Cardiac muscle cell (in vitro differentiated cells and primary cell): Measurements from ENCODE around the gene UBE2K. TPM values are rescaled to one million over a fixed set of nuclear protein-coding genes. Genes with fewer than 3 reads are reported as not detected.
"Not testable (repeated sequence)": the region's sequence is repeated elsewhere in the genome, so short reads cannot be mapped to it uniquely, and the experiment has no call there.

Source experiments
- DNase-seq, 2 donors: peaks; one replicate each; pipeline versions ENCODE4 v3.0.0 to v3.0.0-alpha.2; 2010 to 2017; ENCODE audit warnings: low read depth in 1 of 2, low spot score in 1 of 2
- H3K27ac ChIP-seq: fragments of 200-600 bp; sonication (generic); 2 replicates; pipeline ENCODE4 v1.5.1; 2016
- H3K27me3 ChIP-seq: fragments of 200-600 bp; sonication (generic); 2 replicates; pipeline ENCODE4 v1.6.0; 2016; ENCODE audit warnings: control low read depth
- H3K36me3 ChIP-seq: fragments of 200-600 bp; sonication (generic); 2 replicates; pipeline ENCODE4 v1.5.1; 2016; ENCODE audit warnings: control low read depth
- H3K4me1 ChIP-seq: fragments of 200-600 bp; sonication (generic); 2 replicates; pipeline ENCODE4 v1.8.1; 2017; ENCODE audit warnings: low read depth, mild to moderate bottlenecking, mixed run types
- H3K4me3 ChIP-seq: fragments of 200-600 bp; sonication (generic); 2 replicates; pipeline ENCODE4 v1.5.1; 2016; ENCODE audit warnings: mild to moderate bottlenecking
- H3K9me3 ChIP-seq: fragments of 200-600 bp; sonication (generic); 2 replicates; pipeline ENCODE4 v1.5.1; 2017; ENCODE audit warnings: low read depth, mild to moderate bottlenecking, control low read depth
- CTCF ChIP-seq: IDR thresholded peaks from 2 replicates; pipeline ENCODE4 v1.5.1; 2012; ENCODE audit warnings: low read depth, mild to moderate bottlenecking, low read length
- polyA plus RNA-seq: library from polyadenylated mRNA; unstranded; fragments of >200 nt; fragmentation: Nextera tagmentation; extraction: Ambion mirVana; gene quantifications from 2 replicates; pipeline ENCODE4 v1.2.1, GENCODE V29; 2016
- total RNA-seq: library from RNA; depleted of rRNA; stranded (reverse); fragments of >200 nt; gene quantifications from 2 replicates; pipeline ENCODE4 v1.2.3, GENCODE V29; 2016

UBE2K gene
- total and polyA plus RNA-seq, 2 experiments from 2014 or later: 52.0 to 52.5 TPM

GRCh38 chr4:39660757-39661156, 37.2 kb upstream of the UBE2K start:
- Histone ChIP-seq H3K36me3 (no peaks in the 10 kb centered on the region), H3K9me3 (no peaks in the 10 kb centered on the region), H3K4me3 (no peak overlapping the region), H3K27ac (no peak overlapping the region), H3K27me3 (no peaks in the 10 kb centered on the region), H3K4me1 (no peaks in the 10 kb centered on the region)
- no peak for DNase-seq
- TF ChIP-seq CTCF: no peak

DNA sequence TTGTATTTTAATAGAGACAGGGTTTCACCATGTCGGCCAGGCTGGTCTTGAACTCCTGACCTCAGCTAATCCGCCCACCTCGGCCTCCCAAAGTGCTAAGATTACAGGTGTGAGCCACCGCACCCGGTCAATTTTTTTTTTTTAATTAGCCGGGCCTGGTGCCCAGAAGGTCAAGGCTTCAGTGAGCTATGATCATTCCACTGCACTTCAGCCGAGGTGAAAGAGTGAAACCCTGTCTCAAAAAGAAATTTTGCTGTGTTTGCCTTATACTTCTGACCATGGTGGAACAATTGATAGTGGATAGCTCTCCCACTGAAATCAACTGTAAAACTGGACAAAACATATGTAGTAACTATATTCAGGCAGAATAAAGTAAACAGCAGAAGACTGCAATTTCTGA, 35.3 kb upstream of the UBE2K start:
- H3K36me3 ChIP-seq: no peaks in the 10 kb centered on the region
- TF ChIP-seq CTCF: no peak
- H3K27me3 ChIP-seq: no peaks in the 10 kb centered on the region
- no peaks in the 10 kb centered on the region for H3K9me3 ChIP-seq
- DNase-seq: no peak
- no peak overlapping the region for H3K4me3 ChIP-seq
- no peaks in the 10 kb centered on the region for H3K4me1 ChIP-seq
- H3K27ac ChIP-seq: no peak overlapping the region

- Histone ChIP-seq H3K27me3 (no peaks in the 10 kb centered on the region), H3K27ac (no peak overlapping the region), H3K9me3 (no peaks in the 10 kb centered on the region), H3K4me3 (no peak overlapping the region), H3K36me3 (no peaks in the 10 kb centered on the region), H3K4me1 (no peaks in the 10 kb centered on the region)
- no peak for TF ChIP-seq CTCF
- DNase-seq: peak in 1 of 2 donors; percentile 21
Measured at GRCh38 chr4:39664828-39665731, 32.9 kb upstream of the UBE2K start.

GRCh38 chr4:39667706-39668105, 30.2 kb upstream of the UBE2K start:
- Histone ChIP-seq H3K4me1 (no peaks in the 10 kb centered on the region), H3K36me3 (no peaks in the 10 kb centered on the region), H3K27me3 (no peaks in the 10 kb centered on the region), H3K4me3 (no peak overlapping the region), H3K9me3 (no peaks in the 10 kb centered on the region), H3K27ac (no peak overlapping the region)
- DNase-seq: no peak
- no peak for TF ChIP-seq CTCF

DNA sequence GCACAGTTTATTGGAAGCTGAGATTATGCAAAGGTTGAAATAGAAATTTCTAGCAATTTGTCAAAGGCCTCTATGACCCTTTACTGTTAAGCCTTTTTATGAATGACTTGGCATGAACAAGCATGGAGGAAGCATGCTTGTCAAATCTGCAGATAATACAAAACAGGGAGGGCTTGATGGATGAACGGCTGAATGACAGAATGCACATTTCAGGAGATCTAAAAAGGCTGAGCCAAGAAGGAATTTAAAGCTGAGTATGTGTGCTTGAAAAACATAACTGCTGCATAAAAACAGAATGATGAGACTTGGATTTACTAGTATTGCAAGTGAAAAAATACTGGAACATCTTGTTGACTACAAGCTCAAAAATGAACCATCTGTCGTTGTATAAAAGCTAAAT, 29.0 kb upstream of the UBE2K start:
- H3K4me3 ChIP-seq: no peak overlapping the region
- no peaks in the 10 kb centered on the region for H3K36me3 ChIP-seq
- no peaks in the 10 kb centered on the region for H3K9me3 ChIP-seq
- H3K4me1 ChIP-seq: no peaks in the 10 kb centered on the region
- no peak for DNase-seq
- TF ChIP-seq CTCF: no peak
- H3K27ac ChIP-seq: no peak overlapping the region
- H3K27me3 ChIP-seq: no peaks in the 10 kb centered on the region

DNA sequence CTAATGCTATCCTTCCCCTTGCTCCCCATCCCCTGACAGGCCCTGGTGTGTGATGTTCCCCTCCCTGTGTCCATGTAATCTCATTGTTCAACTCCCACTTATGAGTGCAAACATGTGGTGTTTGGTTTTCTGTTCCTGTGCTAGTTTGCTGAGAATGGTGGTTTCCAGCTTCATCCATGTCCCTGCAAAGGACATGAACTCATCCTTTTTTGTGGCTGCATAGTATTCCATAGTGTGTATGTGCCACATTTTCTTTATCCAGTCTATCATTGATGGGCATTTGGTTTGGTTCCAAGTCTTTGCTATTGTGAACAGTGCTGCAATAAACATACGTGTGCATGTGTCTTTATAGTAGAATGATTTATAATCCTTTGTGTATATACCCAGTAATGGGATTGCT, 27.6 kb upstream of the UBE2K start:
- not testable (repeated sequence) for H3K4me3 ChIP-seq, DNase-seq, H3K27me3 ChIP-seq, H3K27ac ChIP-seq, H3K36me3 ChIP-seq, H3K4me1 ChIP-seq, H3K9me3 ChIP-seq

- not testable (repeated sequence) for H3K4me1 ChIP-seq, H3K27ac ChIP-seq, H3K9me3 ChIP-seq, H3K36me3 ChIP-seq, H3K27me3 ChIP-seq, H3K4me3 ChIP-seq, DNase-seq
Measured at GRCh38 chr4:39675681-39676080, 22.3 kb upstream of the UBE2K start.

DNA sequence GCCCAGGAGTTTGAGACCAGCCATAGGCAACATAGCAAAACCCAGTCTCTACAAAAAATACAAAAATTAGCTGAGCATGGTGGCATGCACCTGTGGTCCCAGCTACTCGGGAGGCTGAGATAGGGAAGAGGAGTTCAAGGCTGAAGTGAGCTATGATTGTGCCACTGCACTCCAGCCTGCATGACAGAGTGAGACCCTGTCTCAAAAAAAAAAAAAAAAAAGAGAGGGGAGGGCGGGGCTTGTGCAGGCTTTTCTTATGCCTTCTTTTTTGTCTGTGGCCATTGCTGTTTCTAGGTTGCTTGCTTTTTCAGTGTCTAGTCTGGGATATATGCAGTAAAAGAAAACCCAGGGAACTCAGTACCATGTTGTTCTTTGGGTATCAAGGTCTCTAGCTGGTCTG, 16.9 kb upstream of the UBE2K start:
- not testable (repeated sequence) for H3K27me3 ChIP-seq, H3K4me3 ChIP-seq, H3K27ac ChIP-seq, DNase-seq, H3K4me1 ChIP-seq, H3K36me3 ChIP-seq, H3K9me3 ChIP-seq
